Measurements from ENCODE around the gene KCNK6.

KCNK6 gene

DNA sequence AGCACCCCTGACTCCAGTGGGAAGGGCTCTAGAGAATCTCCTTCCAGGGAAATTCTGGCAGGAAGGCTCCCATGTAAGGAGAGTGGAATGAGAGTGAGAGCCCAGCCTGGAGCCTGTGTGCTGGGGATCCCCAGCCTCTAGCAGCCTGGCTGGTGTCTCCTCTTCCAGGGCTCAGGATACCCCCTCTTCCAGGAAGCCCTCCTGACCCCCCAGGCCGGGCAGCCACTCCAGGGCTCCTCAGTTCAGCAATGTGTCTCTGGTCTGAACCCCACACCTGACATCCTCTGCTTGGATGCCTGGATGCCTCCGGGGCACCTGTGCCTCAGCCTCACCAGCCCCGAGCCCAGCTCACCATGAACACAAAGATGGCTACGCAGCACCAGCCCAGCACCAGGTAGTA lies 12.6 kb upstream of the KCNK6 start:
- TF ChIP-seq POLR2AphosphoS5 (IDR thresholded peaks at IDR 0.05; ENCODE audit: low read depth) = no peak
- TF ChIP-seq, protein P1, sequence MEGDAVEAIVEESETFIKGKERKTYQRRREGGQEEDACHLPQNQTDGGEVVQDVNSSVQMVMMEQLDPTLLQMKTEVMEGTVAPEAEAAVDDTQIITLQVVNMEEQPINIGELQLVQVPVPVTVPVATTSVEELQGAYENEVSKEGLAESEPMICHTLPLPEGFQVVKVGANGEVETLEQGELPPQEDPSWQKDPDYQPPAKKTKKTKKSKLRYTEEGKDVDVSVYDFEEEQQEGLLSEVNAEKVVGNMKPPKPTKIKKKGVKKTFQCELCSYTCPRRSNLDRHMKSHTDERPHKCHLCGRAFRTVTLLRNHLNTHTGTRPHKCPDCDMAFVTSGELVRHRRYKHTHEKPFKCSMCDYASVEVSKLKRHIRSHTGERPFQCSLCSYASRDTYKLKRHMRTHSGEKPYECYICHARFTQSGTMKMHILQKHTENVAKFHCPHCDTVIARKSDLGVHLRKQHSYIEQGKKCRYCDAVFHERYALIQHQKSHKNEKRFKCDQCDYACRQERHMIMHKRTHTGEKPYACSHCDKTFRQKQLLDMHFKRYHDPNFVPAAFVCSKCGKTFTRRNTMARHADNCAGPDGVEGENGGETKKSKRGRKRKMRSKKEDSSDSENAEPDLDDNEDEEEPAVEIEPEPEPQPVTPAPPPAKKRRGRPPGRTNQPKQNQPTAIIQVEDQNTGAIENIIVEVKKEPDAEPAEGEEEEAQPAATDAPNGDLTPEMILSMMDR (IDR thresholded peaks at IDR 0.05; ENCODE audit: insufficient read depth, low read length) = no peak
- no peak for TF ChIP-seq GABPA (IDR thresholded peaks at IDR 0.05; ENCODE audit: low read depth)
- no peak for TF ChIP-seq SPI1 (IDR thresholded peaks at IDR 0.05; ENCODE audit: borderline replicate concordance, low read depth)
- TF ChIP-seq, protein P2, sequence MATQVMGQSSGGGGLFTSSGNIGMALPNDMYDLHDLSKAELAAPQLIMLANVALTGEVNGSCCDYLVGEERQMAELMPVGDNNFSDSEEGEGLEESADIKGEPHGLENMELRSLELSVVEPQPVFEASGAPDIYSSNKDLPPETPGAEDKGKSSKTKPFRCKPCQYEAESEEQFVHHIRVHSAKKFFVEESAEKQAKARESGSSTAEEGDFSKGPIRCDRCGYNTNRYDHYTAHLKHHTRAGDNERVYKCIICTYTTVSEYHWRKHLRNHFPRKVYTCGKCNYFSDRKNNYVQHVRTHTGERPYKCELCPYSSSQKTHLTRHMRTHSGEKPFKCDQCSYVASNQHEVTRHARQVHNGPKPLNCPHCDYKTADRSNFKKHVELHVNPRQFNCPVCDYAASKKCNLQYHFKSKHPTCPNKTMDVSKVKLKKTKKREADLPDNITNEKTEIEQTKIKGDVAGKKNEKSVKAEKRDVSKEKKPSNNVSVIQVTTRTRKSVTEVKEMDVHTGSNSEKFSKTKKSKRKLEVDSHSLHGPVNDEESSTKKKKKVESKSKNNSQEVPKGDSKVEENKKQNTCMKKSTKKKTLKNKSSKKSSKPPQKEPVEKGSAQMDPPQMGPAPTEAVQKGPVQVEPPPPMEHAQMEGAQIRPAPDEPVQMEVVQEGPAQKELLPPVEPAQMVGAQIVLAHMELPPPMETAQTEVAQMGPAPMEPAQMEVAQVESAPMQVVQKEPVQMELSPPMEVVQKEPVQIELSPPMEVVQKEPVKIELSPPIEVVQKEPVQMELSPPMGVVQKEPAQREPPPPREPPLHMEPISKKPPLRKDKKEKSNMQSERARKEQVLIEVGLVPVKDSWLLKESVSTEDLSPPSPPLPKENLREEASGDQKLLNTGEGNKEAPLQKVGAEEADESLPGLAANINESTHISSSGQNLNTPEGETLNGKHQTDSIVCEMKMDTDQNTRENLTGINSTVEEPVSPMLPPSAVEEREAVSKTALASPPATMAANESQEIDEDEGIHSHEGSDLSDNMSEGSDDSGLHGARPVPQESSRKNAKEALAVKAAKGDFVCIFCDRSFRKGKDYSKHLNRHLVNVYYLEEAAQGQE (IDR thresholded peaks at IDR 0.05; ENCODE audit: insufficient replicate concordance, low read depth) = no peak
- DNase-seq (ENCODE audit: low read depth in 1 of 2, low spot score in 1 of 2) = no peak
- no peaks in the 10 kb centered on the region for H3K27me3 ChIP-seq (ENCODE audit: insufficient read depth, poor library complexity, severe bottlenecking)
- no peak overlapping the region for H3K27ac ChIP-seq (replicated peaks)
- H3K4me3 ChIP-seq (replicated peaks; ENCODE audit: insufficient read depth, low read length) = no peak overlapping the region

DNA sequence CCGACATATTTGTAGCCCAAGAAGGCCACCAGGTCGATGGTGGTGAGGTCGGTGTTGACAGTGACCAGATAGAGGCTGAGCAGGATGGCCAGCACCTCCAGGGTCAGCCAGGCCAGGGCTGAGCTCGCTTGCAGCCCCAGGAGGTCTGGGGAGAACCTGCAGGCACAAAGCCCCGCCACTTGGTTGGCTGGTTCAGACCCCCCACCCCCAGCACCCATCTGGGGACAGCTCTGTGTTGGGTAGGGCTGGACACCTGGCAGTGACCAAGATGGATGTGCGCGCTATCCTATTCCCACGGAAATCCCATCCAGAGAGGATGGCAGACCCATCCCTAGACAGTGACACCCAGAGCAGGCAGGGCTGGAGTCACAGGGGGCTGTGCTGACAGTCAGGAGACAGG lies 12.0 kb upstream of the KCNK6 start:
- TF ChIP-seq SPI1 (IDR thresholded peaks at IDR 0.05; ENCODE audit: borderline replicate concordance, low read depth) = no peak
- no peak for TF ChIP-seq GABPA (IDR thresholded peaks at IDR 0.05; ENCODE audit: low read depth)
- TF ChIP-seq, protein P2 (IDR thresholded peaks at IDR 0.05; ENCODE audit: insufficient replicate concordance, low read depth) = no peak
- TF ChIP-seq, protein P1 (IDR thresholded peaks at IDR 0.05; ENCODE audit: insufficient read depth, low read length) = no peak
- TF ChIP-seq POLR2AphosphoS5 (IDR thresholded peaks at IDR 0.05; ENCODE audit: low read depth) = no peak
- no peak for DNase-seq (ENCODE audit: low read depth in 1 of 2, low spot score in 1 of 2)
- Histone ChIP-seq H3K27ac (replicated peaks) (no peak overlapping the region), H3K27me3 (ENCODE audit: insufficient read depth, poor library complexity, severe bottlenecking) (no peaks in the 10 kb centered on the region), H3K4me3 (replicated peaks; ENCODE audit: insufficient read depth, low read length) (no peak overlapping the region)

DNA sequence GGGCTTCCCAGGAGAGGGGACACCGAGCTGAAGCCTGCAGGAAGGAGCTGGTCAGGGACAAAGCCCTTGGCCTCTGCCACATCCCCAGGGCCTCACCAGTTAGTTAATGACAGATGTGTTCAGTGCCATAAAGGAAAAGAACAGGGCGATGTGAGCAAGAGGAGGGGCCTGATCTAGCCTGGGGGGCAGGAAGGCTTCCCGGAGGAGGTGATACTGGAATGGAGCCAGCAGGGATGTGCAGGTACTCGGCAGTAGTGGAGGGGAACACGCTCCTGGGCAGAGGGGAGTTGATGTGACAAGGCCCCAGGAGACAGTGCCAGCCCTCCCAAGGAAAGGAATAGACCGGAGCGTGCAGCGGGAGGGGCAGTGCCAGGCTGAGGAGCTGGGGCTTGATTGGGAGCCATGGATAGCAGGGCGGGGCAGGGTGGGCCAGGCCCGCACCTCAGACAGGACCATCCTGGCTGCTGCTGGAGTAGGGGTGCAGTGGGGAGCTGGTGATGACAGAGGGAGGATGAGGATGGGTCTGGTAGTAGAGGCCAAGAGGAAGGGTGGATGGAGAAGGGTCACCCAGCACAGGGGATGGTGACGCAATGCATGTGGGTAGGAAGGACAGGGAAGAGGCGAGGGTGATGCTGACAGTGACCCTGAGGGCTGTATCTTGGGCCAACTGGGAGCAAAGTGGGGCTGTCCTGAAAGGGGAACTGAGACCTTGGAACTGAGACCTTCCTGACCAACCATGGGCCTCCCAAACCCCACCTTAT lies 11.5 kb upstream of the KCNK6 start:
- TF ChIP-seq POLR2AphosphoS5 (IDR thresholded peaks at IDR 0.05; ENCODE audit: low read depth) (no peak), SPI1 (IDR thresholded peaks at IDR 0.05; ENCODE audit: borderline replicate concordance, low read depth) (no peak), GABPA (IDR thresholded peaks at IDR 0.05; ENCODE audit: low read depth) (no peak)
- TF ChIP-seq, protein P2 (IDR thresholded peaks at IDR 0.05; ENCODE audit: insufficient replicate concordance, low read depth) = no peak
- TF ChIP-seq, protein P1 (IDR thresholded peaks at IDR 0.05; ENCODE audit: insufficient read depth, low read length) = no peak
- DNase-seq (ENCODE audit: low read depth in 1 of 2, low spot score in 1 of 2) = no peak
- Histone ChIP-seq H3K4me3 (replicated peaks; ENCODE audit: insufficient read depth, low read length) (no peak overlapping the region), H3K27me3 (ENCODE audit: insufficient read depth, poor library complexity, severe bottlenecking) (no peaks in the 10 kb centered on the region), H3K27ac (replicated peaks) (no peak overlapping the region)
